HG03196 (cell line): ENCODE data around the gene VPS35.
A peak's percentile ranks its signal among the peaks of the same experiment; 100 is the strongest.
"Not testable (repeated sequence)": the region's sequence is repeated elsewhere in the genome, so short reads cannot be mapped to it uniquely, and the experiment has no call there.

Experiments
- ATAC-seq: cut with Tn5 transposase; IDR thresholded peaks from one replicate; pipeline ENCODE4 v1.9.1; 2021; ENCODE audit not compliant: unreplicated experiment

VPS35 gene

DNA sequence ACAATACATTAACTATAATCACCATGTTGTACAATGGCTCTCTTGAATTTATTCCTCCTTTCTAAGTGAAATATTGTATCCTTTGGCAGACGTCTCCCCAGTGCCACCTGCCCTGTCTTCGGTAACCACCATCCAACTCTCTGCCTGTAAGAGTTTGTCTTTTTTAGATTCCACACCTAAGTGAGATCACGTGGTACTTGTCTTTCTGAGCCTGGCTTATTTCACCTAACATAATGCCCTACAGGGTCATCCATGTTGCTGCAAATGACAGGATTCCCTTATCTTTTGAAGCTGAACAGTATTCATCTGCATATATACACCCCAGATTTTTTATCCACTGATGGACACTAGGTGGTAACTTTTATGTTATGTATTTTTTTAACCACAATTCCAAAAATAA is 24.7 kb upstream of the VPS35 start:
- ATAC-seq = no peak

DNA sequence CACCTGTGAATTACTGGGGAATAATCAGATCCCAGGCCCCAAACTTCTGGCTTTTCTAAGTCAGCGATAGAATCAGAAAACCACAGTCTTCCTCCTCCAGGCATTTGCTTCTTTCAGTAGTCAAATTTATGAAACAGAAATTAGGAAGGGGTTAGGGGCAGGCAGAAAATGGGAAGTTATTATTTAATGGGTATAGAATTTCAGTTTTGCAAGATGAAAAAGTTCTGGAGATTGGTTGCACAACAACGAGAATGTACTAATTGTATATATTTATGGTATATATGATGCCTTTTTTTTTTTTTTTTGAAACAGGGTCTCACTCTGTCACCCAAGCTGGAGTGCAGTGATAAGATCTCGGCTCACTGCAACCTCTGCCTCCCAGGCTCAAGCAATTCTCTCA is 23.9 kb upstream of the VPS35 start:
- no peak for ATAC-seq

DNA sequence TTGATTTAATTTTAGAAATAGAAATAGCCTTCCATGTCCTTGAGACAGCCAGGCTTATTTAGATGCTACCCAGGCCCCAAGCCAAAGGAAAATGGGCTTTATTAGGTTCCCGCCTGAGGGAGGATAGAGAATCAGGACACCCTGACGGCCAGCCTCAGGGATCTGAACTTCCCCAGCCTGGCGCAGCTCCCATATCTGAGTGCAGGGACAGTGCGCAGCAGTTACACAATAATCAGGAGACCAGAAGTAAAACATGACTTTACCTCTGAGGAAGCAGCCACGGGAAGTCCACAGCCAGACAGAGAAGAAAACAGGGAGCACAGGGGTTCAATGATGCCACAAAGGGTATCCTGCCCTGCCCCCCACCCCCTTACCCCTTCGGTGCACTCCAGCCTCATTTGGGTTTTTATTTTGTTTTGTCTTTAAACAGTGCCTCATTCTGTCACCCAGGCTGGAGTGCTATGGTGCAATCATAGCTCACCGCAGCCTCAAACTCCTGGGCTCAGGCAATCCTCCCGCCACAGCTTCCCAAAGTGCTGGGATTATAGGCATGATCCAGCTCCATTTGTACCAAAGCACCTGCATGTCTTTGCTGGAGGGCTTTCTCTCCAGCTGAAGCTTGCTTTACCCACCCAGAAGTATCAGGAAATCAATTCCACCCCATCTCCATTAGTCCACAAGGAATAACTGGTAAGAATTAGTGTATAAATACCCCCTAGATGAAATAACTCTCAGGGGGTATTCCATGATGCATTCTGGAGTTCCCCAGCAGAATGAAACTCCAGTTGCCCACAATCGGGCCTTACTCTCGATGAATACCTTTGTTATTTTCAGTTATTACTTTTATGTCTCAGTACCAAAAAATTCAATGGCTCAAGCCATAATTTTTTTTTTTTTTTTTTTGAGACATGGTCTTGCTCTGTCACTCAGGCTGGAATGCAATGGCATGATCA is 22.4 kb upstream of the VPS35 start:
- ATAC-seq = no peak

DNA sequence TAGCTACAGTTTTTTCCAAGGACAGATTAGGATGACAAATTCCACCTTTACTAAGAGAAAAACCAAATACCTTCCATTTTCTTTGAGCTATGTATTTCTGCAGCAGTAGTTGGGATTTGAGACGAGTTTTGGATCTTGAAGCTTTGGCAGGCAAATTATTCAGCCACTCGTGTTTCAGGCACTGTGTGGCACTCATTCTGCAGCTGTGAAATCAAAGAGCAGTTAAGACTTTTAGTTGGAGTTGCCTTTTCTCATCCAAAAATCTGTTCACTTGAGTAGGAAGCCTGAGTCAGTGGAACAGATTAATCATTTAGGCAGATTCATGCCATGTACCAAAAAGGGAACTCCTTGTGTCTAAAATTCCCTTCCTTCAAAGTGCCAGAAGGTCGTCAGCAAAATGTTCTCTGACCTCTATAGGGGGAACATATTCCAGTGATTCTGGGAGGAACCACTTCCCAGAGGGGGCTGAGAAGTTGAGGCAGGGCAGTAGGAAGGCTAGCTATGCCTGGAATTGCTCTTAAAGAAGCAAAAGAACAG is 20.6 kb upstream of the VPS35 start:
- ATAC-seq = no peak

DNA sequence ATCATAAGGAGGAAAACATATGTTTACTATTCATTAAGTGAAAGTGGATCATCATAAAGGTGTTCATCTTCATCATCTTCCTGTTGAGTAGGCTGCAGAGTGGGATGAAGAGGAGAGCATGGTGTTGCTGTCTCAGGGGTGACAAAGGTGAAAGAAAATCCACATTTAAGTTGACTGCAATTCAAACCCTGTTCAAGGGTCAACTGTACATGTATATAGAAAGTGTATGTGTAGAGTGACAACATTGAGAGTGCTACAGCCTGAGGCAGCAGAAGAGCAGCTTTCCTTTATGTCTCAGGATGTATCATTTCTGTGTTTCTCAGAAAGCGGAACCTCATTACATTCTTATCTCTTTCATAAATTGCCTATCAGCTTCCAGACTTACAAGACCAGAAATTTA is 17.7 kb upstream of the VPS35 start:
- no peak for ATAC-seq

DNA sequence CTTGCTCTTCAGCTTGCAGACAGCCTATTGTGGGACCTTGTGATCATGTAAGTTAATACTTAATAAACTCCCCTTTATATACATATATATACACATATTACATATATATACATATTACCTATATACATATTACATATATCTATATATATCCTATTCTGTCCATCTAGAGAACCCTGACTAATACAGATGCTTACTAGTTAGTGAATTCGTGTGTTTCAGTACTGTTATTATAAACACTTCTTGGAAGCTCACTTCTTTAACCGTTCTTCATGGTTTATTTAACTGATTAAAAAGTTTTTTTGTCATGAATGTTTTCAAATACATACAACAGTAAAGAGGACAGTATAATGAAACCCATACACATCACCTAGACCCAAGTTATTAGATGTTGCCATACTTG is 13.1 kb upstream of the VPS35 start:
- ATAC-seq = no peak

DNA sequence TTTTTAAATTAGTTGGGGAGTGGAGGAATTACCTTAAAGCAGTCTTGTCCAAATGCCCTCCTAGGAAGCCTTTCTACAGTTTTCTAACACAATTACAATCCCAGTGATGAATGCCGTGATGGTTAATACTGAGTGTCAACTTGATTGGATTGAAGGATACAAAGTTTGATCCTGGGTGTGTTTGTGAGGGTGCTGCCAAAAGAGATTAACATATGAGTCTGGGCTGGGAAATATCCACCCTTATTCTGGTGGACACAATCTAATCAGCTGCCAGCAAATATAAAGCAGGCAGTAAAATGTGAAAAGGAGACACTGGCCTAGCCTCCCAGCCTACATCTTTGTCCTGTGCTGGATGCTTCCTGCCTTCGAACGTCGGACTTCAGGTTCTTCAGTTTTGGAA is 12.6 kb upstream of the VPS35 start:
- ATAC-seq = no peak

DNA sequence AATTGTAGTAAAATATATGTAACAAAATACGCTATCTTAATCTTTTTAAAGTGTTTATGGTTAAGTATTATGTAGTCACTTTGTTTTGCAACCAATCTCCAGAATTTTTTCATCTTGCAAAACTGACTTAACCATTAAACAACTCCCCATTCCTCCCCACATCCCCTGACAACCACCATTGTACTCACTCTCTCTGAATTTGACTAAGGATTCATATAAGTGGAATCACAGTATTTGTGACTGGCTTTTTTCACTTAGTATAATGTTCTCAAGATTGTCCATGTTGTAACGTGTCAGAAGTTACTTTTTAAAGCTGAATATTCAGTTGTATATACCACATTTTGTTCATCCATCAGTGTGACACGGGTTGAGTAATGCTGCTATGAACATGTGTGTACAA is 11.1 kb upstream of the VPS35 start:
- ATAC-seq = no peak

DNA sequence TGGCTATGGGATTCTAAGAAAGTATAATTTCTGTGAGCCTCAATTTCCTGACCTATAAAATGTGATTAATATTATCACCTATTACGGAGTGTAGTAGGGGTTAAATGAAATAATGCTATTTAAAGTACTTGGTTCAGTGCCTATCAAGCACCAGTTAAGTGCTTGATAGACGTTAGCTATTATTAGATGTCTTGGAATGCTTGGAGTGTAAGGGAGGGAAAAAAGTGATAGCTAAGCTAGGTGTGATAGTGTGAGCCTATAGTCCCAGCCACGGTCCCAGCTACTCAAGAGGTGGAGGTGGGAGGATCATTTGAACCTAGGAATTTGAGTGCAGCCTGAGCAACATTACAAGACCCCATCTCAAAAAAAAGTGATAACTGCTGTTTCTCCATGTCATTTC is 8.0 kb upstream of the VPS35 start:
- ATAC-seq = no peak

DNA sequence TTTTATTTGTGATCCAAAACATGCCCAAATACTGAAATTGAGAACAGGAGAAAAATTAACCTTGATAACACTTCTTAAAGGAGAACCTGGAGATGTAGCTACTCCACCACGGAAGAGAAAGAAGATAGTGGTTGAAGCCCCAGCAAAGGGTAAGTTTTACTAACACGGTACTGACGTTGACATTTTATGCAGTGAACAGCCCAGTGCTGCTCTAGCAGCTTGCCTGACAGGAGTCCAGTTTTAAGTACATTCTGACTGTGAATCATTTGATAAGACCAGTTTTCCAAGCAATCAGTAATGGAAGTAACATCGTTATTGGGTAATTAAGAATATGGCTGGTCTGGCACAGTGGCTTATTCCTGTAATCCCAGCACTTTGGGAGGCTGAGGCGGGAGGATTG is 7.0 kb upstream of the VPS35 start:
- ATAC-seq = no peak

DNA sequence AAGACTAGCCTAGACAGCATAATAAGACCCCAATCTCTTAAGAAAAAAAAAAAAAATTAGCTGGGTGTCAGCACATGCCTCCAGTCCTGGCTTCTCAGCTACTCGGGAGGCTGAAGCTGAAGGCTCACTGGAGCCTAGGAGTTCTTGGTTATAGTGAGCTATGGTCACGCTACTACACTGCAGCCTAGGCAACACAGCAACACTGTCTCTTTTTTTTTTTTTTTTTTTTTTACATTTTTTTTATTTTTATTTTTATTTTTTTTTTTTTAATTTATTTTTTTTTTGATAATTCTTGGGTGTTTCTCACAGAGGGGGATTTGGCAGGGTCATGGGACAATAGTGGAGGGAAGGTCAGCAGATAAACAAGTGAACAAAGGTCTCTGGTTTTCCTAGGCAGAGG is 4.6 kb upstream of the VPS35 start:
- ATAC-seq = no peak

DNA sequence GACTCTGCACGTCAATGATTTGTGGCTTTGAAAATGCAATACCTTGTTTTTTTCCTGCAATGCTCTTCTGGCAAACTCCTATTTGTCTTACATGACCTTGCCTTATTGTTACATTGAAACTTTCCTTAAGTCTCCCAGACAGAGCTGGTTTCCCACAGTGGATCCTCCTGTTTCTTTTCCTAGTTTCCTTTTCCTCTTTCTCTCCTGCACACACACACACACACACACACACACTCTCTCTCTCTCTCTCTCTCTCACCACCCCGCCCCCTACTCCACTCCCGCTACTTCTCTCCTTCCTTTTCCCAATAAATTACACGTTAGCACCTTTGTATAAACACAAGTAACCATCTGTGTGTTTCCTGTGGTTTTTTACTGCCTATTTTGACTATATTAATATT is 2.7 kb upstream of the VPS35 start:
- ATAC-seq = no peak

DNA sequence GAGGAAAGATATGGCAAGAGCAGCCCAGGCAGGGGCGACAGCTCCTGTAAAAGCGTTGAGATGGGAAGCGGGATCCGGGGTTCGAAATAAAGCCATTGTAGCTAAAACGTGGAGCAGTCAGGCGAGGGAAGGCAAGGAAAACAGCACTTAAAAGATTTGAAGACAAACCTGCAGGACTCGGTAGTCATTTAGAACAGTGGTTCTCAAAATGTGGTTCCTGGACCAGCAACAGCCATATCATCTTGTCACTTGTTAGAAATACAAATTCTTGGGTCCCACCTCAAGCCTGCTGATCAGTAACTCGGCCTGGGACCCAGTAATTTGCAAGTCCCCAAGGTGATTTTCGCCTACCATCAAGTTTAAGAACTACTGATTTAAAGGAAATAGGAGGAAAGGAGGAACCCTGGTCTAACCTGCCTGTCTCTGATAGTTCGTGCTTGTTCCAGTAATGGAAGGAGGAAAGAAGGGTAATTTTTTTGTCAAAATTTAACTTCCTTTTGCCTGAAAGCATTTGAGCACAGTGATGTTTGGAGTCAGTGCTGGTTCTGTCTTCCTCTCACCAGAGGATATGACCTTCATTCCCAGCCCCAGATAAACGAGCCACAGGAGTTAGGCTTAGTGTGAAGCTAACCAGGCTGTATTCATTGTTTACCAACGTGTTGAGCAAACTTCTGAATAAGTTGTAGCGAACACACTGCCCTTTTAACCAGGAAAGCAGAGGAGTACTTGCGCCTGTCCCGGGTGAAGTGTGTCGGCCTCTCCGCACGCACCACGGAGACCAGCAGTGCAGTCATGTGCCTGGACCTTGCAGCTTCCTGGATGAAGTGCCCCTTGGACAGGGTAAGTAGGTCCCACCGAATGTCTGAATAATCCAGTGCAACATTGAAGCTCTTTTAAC is 1.6 kb upstream of the VPS35 start:
- ATAC-seq = no peak

DNA sequence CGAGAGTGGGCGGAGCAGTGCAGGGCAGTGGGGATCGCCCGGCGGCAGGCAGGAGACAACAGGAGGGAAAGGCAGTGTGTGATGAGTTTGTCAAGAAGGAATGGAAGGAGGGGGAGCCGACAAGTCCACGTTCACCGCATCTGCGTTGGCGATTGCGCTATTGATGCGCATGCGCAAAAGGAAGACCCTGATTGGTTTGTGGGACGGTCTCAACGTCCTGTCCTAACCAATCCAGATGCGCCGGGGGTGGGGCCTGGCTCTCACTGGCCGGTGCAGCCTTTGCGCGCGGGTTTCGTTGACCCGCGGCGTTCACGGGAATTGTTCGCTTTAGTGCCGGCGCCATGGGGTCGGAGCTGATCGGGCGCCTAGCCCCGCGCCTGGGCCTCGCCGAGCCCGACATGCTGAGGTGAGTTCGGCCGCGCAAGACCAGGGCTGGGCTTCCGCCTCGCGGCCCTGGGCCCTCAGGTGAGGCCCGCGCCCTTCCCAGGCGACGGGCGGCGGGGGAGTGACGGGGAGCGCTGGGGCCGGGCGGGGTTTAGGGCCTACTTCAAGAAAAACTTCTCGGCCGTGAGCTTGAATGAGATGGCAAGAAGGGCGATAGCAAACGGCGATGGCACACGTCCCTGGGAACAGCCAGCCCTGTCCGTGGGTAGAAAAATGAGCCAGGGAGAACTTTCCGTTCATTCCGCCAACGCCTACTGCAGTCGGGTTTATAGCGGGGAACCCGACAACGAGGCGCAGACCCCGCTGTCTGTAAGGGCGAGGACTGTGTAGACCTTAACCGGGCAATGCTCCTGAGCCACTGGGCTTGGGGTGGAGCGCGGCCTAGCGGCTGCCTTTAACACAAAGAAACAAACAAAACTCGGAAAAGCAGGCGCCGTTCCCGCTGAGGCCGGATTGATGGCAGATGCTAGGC is 645 bp upstream of the VPS35 start, which contains the start of gene ORC6:
TSS of gene ORC6 (plus strand) at position 295 of the 916 bp plus-strand sequence. CDS start at position 342, 47 bp downstream.
- ATAC-seq = peak; percentile 77

DNA sequence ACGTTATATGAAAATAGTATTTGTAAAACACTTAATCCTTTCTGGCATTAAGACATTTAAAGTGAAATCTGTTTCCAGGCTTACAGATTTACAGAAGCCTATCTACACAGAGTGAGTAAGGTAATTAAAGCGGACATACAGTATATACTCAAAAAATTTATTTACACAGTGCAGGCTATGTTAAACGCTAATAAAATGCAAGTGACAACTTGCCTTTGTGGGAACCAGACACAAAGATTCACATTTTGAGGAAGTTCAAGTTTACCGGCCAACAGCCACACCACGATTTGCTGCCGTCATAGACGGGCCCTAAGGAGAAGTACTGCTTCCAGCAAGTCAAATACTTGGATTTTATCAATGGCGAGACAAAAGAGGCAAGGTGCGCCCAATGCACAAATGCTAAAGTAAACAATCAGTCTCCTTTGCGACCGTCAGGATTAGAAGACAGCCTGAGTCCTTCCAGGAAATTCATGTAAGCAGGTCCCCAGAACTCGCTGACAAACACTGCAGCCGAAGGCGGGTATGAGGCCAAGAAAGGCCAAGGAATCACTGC is 801 bp downstream of the VPS35 start:
- no peak for ATAC-seq

DNA sequence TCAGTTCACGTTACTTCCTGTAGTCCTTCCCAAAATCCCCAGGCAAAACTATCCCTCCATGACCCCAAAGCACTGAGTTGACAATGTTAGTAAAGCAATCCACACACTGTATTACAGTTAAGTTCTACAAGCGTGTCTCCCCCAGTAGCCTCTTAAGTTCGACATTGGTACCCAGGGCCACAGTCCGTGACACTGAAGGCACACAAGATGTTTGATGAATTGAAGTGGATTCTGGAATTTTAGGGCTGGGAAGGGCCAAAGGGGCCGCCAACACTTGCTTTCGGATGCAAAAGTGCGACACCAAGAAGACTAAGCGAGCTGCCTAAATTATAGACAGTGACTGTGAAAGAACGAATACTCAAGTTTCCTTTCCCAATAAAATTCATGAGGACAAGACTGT is 1.5 kb downstream of the VPS35 start:
- ATAC-seq = no peak

DNA sequence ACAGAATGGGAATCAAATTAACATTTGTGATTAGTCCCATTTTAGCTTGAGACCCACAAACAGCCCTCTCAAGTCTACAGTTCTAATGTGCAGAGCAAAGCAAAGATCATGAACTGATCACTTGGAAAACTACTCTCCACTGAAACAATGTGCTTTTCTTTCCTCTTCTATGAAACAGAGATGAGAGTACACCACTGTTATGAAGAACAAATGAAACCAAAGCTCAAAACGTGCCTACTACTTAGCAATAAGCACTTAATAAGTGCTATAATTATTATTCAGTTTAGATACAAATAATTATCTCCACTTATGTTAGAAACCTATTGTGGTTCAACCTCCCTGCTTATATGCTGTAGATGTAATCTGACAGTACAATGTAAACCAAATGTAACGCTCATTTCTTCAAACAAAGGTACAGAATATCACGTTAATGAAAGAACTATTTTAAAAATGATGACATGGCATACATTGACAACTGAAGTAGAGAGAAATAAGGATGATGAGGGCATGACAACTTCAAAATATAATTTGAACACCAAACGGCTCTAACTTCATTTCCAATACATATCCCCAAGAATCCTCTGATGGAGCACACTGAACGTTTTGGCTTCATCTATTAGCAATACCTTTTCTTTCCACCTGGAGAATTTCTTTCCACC is 2.0 kb downstream of the VPS35 start:
- ATAC-seq = no peak

DNA sequence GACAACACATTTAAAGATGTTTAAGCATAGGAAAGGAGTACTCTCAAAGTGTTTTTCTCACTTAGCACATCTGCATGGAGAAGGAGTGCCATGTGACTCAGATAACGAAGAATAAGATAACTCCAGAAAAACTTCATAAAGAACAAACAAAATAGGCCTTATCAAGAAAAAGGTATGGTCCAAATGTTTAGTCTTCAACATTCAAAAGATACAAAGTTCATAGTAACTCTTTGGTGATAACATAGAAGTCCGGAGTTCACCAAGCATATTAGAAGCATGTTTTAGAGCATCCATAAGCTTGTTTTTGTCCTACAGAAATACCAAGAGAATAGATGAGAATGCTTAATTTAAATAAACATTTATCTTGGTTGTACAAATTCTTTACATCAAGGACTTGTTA is 7.1 kb downstream of the VPS35 start:
- not testable (repeated sequence) for ATAC-seq

DNA sequence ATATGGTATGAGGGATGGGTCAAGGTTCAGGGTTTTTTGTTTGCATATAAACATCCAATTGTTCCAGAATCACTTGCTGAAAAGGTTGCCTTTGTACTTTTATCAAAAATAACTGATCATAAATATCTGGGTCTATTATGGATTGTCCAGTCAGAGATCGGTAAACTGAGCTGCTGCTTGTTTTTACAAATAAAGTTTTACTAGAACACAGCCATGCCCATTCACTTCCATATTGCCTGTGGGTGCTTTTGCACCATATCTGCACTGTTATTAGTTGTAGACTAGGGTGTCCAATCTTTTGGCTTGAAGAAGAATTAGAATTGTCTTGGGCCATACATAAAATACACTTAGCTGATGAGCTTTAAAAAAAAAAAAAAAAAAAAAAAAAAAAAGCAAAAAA is 11.0 kb downstream of the VPS35 start:
- not testable (repeated sequence) for ATAC-seq
